Measurements from ENCODE around the gene ASB15. TPM values are rescaled to one million over a fixed set of nuclear protein-coding genes. Genes with fewer than 3 reads are reported as not detected.

The ASB15 gene
- total and polyA plus RNA-seq, 3 donors from 2014 or later, result 1.1 to 5.7 (median 2.4) TPM

DNA sequence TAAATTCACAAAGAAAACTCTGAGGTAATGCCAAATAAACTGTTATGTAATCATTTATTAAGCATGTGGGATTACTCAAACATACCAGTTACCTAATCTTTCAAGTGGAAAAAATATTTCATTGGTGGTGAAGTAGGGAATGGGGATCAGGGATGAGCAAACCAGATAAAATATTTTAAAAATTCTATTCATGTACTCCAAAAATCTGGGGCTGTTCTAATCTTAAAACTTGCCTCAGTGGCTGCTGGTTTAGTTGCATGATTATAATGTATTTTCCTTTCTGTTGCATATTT lies 73.5 kb downstream of the ASB15 start:
- H3K27me3 ChIP-seq, result no peaks in the 10 kb centered on the region
- intact Hi-C loops (cut with DNase I; ENCODE audit: low total_unique reads), result no loop called here
- H3K9me3 ChIP-seq, result no peaks in the 10 kb centered on the region
- no peaks in the 10 kb centered on the region for H3K36me3 ChIP-seq (ENCODE audit: low read depth, missing control alignments)
- DNase-seq, result no peak
- no peak overlapping the region for H3K4me3 ChIP-seq
- no peak for TF ChIP-seq POLR2A (IDR thresholded peaks at IDR 0.05)
- TF ChIP-seq, protein P1, sequence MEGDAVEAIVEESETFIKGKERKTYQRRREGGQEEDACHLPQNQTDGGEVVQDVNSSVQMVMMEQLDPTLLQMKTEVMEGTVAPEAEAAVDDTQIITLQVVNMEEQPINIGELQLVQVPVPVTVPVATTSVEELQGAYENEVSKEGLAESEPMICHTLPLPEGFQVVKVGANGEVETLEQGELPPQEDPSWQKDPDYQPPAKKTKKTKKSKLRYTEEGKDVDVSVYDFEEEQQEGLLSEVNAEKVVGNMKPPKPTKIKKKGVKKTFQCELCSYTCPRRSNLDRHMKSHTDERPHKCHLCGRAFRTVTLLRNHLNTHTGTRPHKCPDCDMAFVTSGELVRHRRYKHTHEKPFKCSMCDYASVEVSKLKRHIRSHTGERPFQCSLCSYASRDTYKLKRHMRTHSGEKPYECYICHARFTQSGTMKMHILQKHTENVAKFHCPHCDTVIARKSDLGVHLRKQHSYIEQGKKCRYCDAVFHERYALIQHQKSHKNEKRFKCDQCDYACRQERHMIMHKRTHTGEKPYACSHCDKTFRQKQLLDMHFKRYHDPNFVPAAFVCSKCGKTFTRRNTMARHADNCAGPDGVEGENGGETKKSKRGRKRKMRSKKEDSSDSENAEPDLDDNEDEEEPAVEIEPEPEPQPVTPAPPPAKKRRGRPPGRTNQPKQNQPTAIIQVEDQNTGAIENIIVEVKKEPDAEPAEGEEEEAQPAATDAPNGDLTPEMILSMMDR (IDR thresholded peaks at IDR 0.05), result no peak
- H3K4me1 ChIP-seq, result no peaks in the 10 kb centered on the region
- no peak overlapping the region for H3K27ac ChIP-seq

DNA sequence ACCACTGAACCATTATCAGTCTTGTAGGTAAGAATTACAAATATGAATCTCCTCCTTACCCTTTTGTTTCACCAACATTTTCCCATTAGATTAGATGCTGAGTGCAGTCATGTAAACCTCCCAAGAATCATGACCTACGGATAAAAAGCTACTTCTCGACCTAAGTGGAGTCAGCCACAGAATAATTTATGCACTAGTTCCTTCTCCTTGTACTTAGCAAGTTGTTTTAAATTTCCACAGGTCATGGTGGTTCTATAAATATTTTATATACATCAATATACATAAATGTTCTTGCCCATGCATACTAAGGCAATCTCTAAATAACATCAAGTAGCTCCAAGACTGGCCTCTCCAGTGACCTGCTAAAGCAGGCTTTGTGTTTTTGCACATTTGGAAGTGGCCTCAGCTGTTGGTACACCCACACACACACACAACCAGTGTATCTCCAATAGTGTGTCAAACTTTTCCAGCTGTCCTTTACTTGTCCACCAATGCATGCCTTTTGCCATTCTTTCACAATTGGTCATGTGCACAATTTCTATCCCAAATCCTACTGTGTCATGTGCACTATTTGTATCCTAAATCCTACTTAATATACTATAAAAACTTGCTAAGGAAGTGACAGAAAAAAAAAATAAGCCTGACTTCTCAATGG lies 75.6 kb downstream of the ASB15 start:
- intact Hi-C loops (cut with DNase I; ENCODE audit: low total_unique reads), result no loop called here
- no peaks in the 10 kb centered on the region for H3K9me3 ChIP-seq
- H3K4me3 ChIP-seq, result no peak overlapping the region
- H3K27me3 ChIP-seq, result no peaks in the 10 kb centered on the region
- DNase-seq, result no peak
- no peaks in the 10 kb centered on the region for H3K36me3 ChIP-seq (ENCODE audit: low read depth, missing control alignments)
- no peak overlapping the region for H3K27ac ChIP-seq
- no peaks in the 10 kb centered on the region for H3K4me1 ChIP-seq
- TF ChIP-seq, protein P1 (IDR thresholded peaks at IDR 0.05), result no peak
- no peak for TF ChIP-seq POLR2A (IDR thresholded peaks at IDR 0.05)
- 62 to 82% methylated on average over 2 of the region's 2 CpGs for WGBS, 2 donors

DNA sequence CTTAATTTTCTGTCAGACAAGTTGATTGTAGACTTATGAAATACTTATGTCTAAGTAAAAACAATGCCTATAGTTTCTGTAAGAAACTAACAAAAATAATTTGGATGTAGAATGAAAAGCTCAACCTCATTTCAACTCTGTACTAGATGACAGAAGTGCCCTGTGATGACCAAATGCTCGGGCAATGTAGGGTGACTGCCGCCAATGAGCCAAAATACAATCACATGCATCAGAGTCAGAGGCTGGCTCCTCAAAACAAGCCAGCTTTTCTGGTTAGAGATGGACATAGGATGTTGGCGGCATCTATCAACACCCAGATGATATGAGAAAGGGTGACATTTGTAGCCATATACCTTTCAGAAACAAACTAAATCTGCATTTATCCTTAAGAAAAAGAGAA lies 78.0 kb downstream of the ASB15 start:
- DNase-seq, result no peak
- Histone ChIP-seq H3K9me3 (no peaks in the 10 kb centered on the region), H3K36me3 (ENCODE audit: low read depth, missing control alignments) (no peaks in the 10 kb centered on the region), H3K27me3 (no peaks in the 10 kb centered on the region), H3K27ac (no peak overlapping the region), H3K4me3 (no peak overlapping the region), H3K4me1 (no peaks in the 10 kb centered on the region)
- TF ChIP-seq POLR2A (IDR thresholded peaks at IDR 0.05), result no peak
- TF ChIP-seq, protein P1 (IDR thresholded peaks at IDR 0.05), result no peak
- intact Hi-C loops (cut with DNase I; ENCODE audit: low total_unique reads), result no loop called here
- WGBS, 2 donors, result 92 to 98% methylated on average over 3 of the region's 3 CpGs

DNA sequence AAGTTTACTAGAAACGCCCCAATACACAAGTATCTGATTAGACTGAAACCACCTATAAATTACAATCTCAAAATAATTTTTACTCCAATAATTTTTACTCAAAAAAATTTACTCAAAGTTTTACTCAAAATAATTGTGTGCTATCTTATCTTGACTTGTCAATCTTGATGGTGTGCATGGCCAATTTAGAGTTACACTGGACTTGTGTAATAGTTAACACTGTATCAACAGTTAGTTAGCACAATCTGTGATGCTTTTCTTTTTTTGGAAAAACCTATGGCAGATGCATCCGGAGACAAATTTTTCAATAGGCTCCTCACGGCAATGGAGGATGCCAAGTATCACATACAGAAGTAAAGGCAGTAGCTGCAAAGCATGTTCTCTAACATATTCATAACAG lies 79.0 kb downstream of the ASB15 start:
- Histone ChIP-seq H3K4me1 (no peaks in the 10 kb centered on the region), H3K36me3 (ENCODE audit: low read depth, missing control alignments) (no peaks in the 10 kb centered on the region), H3K4me3 (no peak overlapping the region), H3K9me3 (no peaks in the 10 kb centered on the region), H3K27ac (no peak overlapping the region), H3K27me3 (no peaks in the 10 kb centered on the region)
- intact Hi-C loops (cut with DNase I; ENCODE audit: low total_unique reads), result no loop called here
- DNase-seq, result no peak
- no peak for TF ChIP-seq POLR2A (IDR thresholded peaks at IDR 0.05)
- TF ChIP-seq, protein P1 (IDR thresholded peaks at IDR 0.05), result no peak
- 79 to 82% methylated on average over 3 of the region's 3 CpGs for WGBS, 2 donors

DNA sequence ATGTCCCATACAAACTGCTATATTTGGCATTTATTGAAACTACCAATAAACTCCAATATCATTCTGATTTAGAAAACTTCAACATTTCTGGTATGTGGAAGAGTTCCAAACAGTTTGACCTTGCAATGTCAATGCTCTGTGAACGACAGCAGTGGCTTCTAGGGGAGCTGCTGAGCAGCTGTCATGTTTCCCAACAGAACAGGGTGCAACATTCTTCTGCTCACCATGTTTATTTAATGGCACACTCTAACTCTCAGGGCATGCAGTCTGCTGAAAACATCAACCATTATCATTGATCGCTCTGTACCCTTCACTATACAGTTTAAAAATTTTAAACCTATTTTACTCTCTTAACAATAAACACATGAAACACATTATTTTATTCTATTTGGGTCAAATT lies 79.9 kb downstream of the ASB15 start:
- TF ChIP-seq POLR2A (IDR thresholded peaks at IDR 0.05), result no peak
- TF ChIP-seq, protein P1 (IDR thresholded peaks at IDR 0.05), result no peak
- H3K4me3 ChIP-seq, result no peak overlapping the region
- intact Hi-C loops (cut with DNase I; ENCODE audit: low total_unique reads), result no loop called here
- WGBS, 2 donors, result 46 to 66% methylated on average over 2 of the region's 2 CpGs
- DNase-seq, result no peak
- no peaks in the 10 kb centered on the region for H3K4me1 ChIP-seq
- H3K36me3 ChIP-seq (ENCODE audit: low read depth, missing control alignments), result no peaks in the 10 kb centered on the region
- peak overlapping the region in 1 of 2 donors; percentile 15 for H3K27ac ChIP-seq
- no peaks in the 10 kb centered on the region for H3K27me3 ChIP-seq
- H3K9me3 ChIP-seq, result no peaks in the 10 kb centered on the region
